Type B pancreatic cell (in vitro differentiated cells): Measurements from ENCODE around the gene LHX3. TPM values are rescaled to one million over a fixed set of nuclear protein-coding genes. Genes with fewer than 3 reads are reported as not detected.

Experiments used
- DNase-seq: peaks from one replicate; pipeline ENCODE4 v3.0.0; 2021; ENCODE audit warnings: mixed read lengths; ENCODE audit not compliant: unreplicated experiment; ENCODE audit errors: extremely low spot score
- H3K27ac Mint-ChIP-seq: 2 replicates; pipeline ENCODE4 v1.8.0; 2021; ENCODE audit warnings: mild to moderate bottlenecking, mixed read lengths
- H3K27me3 Mint-ChIP-seq: 2 replicates; pipeline ENCODE4 v1.8.0; 2021; ENCODE audit warnings: mixed read lengths
- H3K36me3 Mint-ChIP-seq: 2 replicates; pipeline ENCODE4 v1.8.0; 2021; ENCODE audit warnings: mixed read lengths
- H3K4me1 Mint-ChIP-seq: one replicate; pipeline ENCODE4 v1.8.0; 2021; ENCODE audit warnings: mixed read lengths; ENCODE audit not compliant: unreplicated experiment
- H3K4me3 Mint-ChIP-seq: 2 replicates; pipeline ENCODE4 v1.8.0; 2021; ENCODE audit warnings: mild to moderate bottlenecking, mixed read lengths
- H3K9me3 Mint-ChIP-seq: 2 replicates; pipeline ENCODE4 v1.8.0; 2021; ENCODE audit warnings: mixed read lengths
- total RNA-seq: library from RNA; stranded (reverse); gene quantifications from 2 replicates; pipeline ENCODE4 v1.2.1, GENCODE V29; 2021; ENCODE audit warnings: low replicate concordance
- TF ChIP-seq, protein P1 (sequence below): fragments of 200-600 bp; sonication (generic); conservative IDR thresholded peaks from 2 replicates; pipeline ENCODE4 v1.5.0; 2021; ENCODE audit warnings: antibody characterized with exemption, mild to moderate bottlenecking

LHX3 gene
- total RNA-seq, 1 donor from 2014 or later, result 0.10 TPM

DNA sequence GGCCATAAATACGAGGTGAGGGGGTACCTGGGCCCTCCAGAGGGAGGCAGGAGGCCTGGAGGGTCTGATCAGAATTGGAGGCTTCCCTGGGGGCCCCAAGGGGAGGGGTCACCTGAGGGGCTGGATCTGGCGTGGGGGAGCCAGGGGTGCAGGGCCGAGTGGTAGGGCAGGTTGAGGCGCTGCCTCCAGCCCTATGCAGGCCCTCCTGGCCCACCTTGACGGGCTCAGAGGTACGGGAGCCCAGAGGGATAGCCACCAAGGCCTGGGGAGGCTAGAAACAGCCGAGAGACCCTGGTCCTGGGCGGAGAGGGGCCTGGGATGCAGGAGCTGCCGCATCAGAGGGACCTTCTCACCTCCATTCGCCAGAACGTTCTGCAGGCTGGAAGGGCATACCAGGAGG lies 24.3 kb downstream of the LHX3 start:
- Mint-ChIP-seq H3K4me3 (no peak overlapping the region), H3K4me1 (peaks cover 7% of the 10 kb centered on the region)
- no peak for DNase-seq

DNA sequence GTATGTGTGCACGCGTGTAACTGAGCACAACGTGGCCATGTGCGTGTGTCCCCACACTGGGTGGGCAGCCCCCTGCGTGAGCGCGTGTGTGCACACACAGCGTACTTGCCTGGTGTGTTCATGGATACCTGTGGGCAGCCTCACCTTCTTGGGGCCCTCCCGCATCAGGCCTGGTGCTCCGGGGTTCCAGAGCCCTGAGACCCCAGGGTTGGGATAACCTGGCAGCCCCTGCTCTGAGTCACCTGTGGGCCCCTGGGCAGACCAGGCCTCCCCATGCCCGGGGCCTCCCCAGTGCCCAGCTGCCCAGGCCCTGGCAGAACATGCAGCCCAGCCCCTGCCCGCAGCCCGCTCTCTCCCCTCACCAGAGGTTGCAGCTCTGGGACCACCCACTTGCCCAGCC lies 25.2 kb downstream of the LHX3 start:
- Mint-ChIP-seq H3K36me3 (no peaks in the 10 kb centered on the region), H3K27me3 (peaks cover 17% of the 10 kb centered on the region), H3K27ac (no peak overlapping the region), H3K4me3 (no peak overlapping the region), H3K9me3 (no peaks in the 10 kb centered on the region), H3K4me1 (peaks cover 7% of the 10 kb centered on the region)
- TF ChIP-seq, protein P1, sequence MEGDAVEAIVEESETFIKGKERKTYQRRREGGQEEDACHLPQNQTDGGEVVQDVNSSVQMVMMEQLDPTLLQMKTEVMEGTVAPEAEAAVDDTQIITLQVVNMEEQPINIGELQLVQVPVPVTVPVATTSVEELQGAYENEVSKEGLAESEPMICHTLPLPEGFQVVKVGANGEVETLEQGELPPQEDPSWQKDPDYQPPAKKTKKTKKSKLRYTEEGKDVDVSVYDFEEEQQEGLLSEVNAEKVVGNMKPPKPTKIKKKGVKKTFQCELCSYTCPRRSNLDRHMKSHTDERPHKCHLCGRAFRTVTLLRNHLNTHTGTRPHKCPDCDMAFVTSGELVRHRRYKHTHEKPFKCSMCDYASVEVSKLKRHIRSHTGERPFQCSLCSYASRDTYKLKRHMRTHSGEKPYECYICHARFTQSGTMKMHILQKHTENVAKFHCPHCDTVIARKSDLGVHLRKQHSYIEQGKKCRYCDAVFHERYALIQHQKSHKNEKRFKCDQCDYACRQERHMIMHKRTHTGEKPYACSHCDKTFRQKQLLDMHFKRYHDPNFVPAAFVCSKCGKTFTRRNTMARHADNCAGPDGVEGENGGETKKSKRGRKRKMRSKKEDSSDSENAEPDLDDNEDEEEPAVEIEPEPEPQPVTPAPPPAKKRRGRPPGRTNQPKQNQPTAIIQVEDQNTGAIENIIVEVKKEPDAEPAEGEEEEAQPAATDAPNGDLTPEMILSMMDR, result no peak
- DNase-seq, result no peak

More for the DNA sequence above, 24.3 kb downstream of the LHX3 start:
- H3K27ac Mint-ChIP-seq, result no peak overlapping the region
- no peaks in the 10 kb centered on the region for H3K36me3 Mint-ChIP-seq
- no peaks in the 10 kb centered on the region for H3K9me3 Mint-ChIP-seq
- TF ChIP-seq, protein P1, result no peak
- peaks cover 24% of the 10 kb centered on the region for H3K27me3 Mint-ChIP-seq

DNA sequence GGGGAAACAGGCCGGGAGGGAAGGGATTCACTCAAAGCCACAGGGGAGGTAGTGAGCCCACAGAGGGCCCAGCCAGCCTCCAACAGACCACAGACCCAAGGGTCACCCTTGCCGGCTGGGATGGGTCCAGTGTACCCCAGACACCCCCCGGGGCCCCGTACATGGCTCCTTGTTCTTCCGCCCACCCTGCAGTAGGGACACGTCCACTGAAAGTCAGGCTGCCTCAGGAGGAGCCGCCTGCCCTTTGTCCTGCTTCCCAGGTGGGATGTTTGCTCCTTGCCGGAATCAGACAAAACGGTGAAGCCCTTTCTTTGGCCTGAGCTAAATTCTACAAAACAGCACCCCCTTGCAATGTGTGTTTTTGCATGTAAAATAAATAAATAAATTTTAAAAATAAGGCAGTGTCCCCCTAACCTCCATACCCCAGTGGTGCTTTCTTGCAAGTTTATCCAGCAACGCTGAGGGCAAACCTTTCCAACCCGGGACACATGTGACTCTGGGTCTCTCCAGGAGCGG lies 25.8 kb downstream of the LHX3 start:
- H3K27ac Mint-ChIP-seq, result no peak overlapping the region
- TF ChIP-seq, protein P1, result no peak
- DNase-seq, result no peak
- H3K9me3 Mint-ChIP-seq, result no peaks in the 10 kb centered on the region
- H3K4me3 Mint-ChIP-seq, result no peak overlapping the region
- peaks cover 14% of the 10 kb centered on the region for H3K27me3 Mint-ChIP-seq
- H3K4me1 Mint-ChIP-seq, result peaks cover 4% of the 10 kb centered on the region
- no peaks in the 10 kb centered on the region for H3K36me3 Mint-ChIP-seq

DNA sequence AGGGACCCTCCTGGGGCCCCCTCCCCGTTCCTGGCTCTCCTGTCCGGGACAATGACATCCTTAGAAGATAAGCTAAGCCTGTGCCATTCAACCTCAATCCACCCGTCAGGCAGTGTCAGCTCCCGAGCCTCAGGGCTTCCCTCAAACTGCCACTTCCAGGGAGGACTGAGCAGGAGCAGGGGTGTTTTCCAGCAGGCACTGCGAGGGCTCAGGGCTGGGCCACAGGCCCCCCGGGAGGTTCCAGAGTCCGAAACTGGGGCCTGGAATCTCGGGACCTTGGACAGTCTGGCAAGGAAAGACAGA lies 26.2 kb downstream of the LHX3 start:
- Mint-ChIP-seq H3K27ac (no peak overlapping the region), H3K36me3 (no peaks in the 10 kb centered on the region), H3K9me3 (no peaks in the 10 kb centered on the region), H3K4me3 (no peak overlapping the region), H3K27me3 (peaks cover 14% of the 10 kb centered on the region), H3K4me1 (peaks cover 4% of the 10 kb centered on the region)
- no peak for DNase-seq
- TF ChIP-seq, protein P1, result no peak

DNA sequence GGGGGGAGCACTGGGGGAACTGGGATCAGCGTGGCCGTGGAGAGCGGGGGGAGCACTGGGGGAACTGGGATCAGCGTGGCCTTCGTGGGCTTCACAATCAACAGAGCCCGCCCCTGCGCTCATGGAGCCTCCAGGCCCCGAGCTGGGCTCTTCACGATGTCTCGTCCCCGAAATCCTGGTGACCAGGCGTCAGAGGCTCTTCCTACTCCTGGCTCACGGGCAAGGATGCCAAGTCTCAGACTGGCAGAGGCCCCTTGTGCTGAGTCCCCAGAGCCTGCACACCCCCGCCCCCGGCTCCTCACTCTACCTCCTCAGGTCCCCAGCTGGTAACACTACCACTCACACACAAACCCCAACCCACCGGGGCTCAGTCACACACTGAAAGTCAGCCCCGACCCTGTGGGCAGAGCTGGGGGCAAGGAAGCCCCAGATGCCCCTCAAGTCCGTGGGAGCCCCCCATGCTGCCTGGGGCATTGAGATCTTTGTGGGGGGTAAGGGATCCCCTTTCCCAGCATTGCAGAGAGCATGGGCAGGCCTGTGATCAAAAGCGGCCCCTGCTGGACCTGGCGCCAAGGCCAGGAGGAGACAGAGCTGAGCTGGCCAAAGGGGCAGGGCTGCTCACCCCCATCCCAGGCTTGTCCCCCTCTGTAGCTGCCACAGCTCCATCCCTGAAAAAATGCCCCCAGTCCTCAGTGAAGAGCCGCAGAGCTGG lies 26.7 kb downstream of the LHX3 start:
- TF ChIP-seq, protein P1, result no peak
- no peak for DNase-seq
- peaks cover 4% of the 10 kb centered on the region for H3K4me1 Mint-ChIP-seq
- H3K27ac Mint-ChIP-seq, result no peak overlapping the region
- peaks cover 14% of the 10 kb centered on the region for H3K27me3 Mint-ChIP-seq
- H3K4me3 Mint-ChIP-seq, result no peak overlapping the region
- no peaks in the 10 kb centered on the region for H3K9me3 Mint-ChIP-seq
- H3K36me3 Mint-ChIP-seq, result no peaks in the 10 kb centered on the region

DNA sequence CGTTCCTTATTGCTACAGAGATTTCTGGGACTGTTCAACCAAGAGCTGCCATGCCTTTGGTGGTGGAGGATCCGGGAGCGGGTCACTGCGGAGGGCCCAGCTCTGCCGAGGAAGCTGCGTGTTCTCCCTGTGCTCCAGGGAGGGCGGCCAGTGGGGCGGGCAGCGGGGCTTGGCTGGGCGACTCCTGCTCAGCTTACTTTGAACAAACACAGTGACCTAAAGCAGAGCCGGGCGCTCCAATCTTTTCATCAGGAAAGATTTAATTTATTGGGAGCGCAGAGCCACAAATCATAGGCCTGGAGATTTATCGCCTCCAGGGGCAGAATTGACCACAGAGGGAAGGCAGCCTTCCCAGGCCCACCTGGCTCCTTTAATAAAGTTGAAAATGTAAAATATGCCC lies 27.7 kb downstream of the LHX3 start:
- H3K27me3 Mint-ChIP-seq, result peaks cover 11% of the 10 kb centered on the region
- H3K27ac Mint-ChIP-seq, result no peak overlapping the region
- DNase-seq, result no peak
- TF ChIP-seq, protein P1, result no peak
- H3K9me3 Mint-ChIP-seq, result no peaks in the 10 kb centered on the region
- no peak overlapping the region for H3K4me3 Mint-ChIP-seq
- H3K4me1 Mint-ChIP-seq, result peaks cover 5% of the 10 kb centered on the region
- H3K36me3 Mint-ChIP-seq, result no peaks in the 10 kb centered on the region
